Trophoblast cell (in vitro differentiated cells and primary cell): ENCODE measurements around the gene FOXK1.
A peak's percentile ranks its signal among the peaks of the same experiment; 100 is the strongest.

ENCODE experiments used
- DNase-seq, 2 donors: peaks; one replicate each; pipeline ENCODE4 v3.0.0-alpha.2; 2016
- H2AFZ ChIP-seq: 2 replicates; pipeline ENCODE4 v1.6.1; 2013; ENCODE audit warnings: low read length, moderate library complexity, mild to moderate bottlenecking; ENCODE audit not compliant: insufficient read depth, poor library complexity
- H2AK5ac ChIP-seq: 2 replicates; pipeline ENCODE4 v1.6.1; 2013; ENCODE audit warnings: mild to moderate bottlenecking, low read length
- H2BK120ac ChIP-seq: 2 replicates; pipeline ENCODE4 v1.6.1; 2013; ENCODE audit warnings: low read length, mild to moderate bottlenecking, moderate library complexity; ENCODE audit not compliant: insufficient read depth, poor library complexity
- H2BK12ac ChIP-seq: 2 replicates; pipeline ENCODE4 v1.6.1; 2013; ENCODE audit warnings: mild to moderate bottlenecking, low read length, moderate library complexity
- H2BK5ac ChIP-seq: 2 replicates; pipeline ENCODE4 v1.6.1; 2013; ENCODE audit warnings: low read length, low read depth, moderate library complexity, mild to moderate bottlenecking; ENCODE audit not compliant: poor library complexity
- H3K14ac ChIP-seq: 2 replicates; pipeline ENCODE4 v1.6.1; 2013; ENCODE audit warnings: mild to moderate bottlenecking, low read length
- H3K18ac ChIP-seq: 2 replicates; pipeline ENCODE4 v1.6.1; 2013; ENCODE audit warnings: mild to moderate bottlenecking, low read length
- H3K23ac ChIP-seq: 2 replicates; pipeline ENCODE4 v1.6.1; 2013; ENCODE audit warnings: low read length
- H3K27ac ChIP-seq: 2 replicates; pipeline ENCODE4 v1.5.1; 2013; ENCODE audit warnings: low read depth, mild to moderate bottlenecking, inconsistent platforms, low read length, moderate library complexity
- H3K27me3 ChIP-seq: 2 replicates; pipeline ENCODE4 v1.6.1; 2013; ENCODE audit warnings: inconsistent platforms, mild to moderate bottlenecking, low read length, moderate library complexity; ENCODE audit not compliant: insufficient read depth
- H3K36me3 ChIP-seq, 2 experiments: 1 replicate in 1 of 2; 2 replicates in 1 of 2; pipeline ENCODE4 v1.6.1; 2013; ENCODE audit warnings: low read length in 2 of 2, mild to moderate bottlenecking in 2 of 2, moderate library complexity in 1 of 2; ENCODE audit not compliant: insufficient read depth in 2 of 2, control insufficient read depth in 1 of 2
- H3K4ac ChIP-seq: 2 replicates; pipeline ENCODE4 v1.6.1; 2013; ENCODE audit warnings: low read depth, mild to moderate bottlenecking, low read length, moderate library complexity
- H3K4me1 ChIP-seq, 2 experiments: 1 replicate in 1 of 2; 2 replicates in 1 of 2; pipeline ENCODE4 v1.6.1; 2013; ENCODE audit warnings: low read length in 2 of 2, mild to moderate bottlenecking in 2 of 2, moderate library complexity in 1 of 2; ENCODE audit not compliant: insufficient read depth in 2 of 2, control insufficient read depth in 1 of 2
- H3K4me2 ChIP-seq: 2 replicates; pipeline ENCODE4 v1.6.1; 2013; ENCODE audit warnings: inconsistent platforms, mild to moderate bottlenecking, low read length, moderate library complexity
- H3K4me3 ChIP-seq: 2 replicates; pipeline ENCODE4 v1.5.1; 2013; ENCODE audit warnings: mild to moderate bottlenecking, low read depth, low read length, inconsistent platforms
- H3K79me1 ChIP-seq: one replicate; pipeline ENCODE4 v1.6.1; 2013; ENCODE audit warnings: low read length
- H3K79me2 ChIP-seq: 2 replicates; pipeline ENCODE4 v1.6.1; 2013; ENCODE audit warnings: low read length, mild to moderate bottlenecking; ENCODE audit not compliant: control insufficient read depth, insufficient read depth, poor library complexity
- H3K9ac ChIP-seq: 2 replicates; pipeline ENCODE4 v1.6.1; 2013; ENCODE audit warnings: mild to moderate bottlenecking, low read length
- H3K9me3 ChIP-seq: 2 replicates; pipeline ENCODE4 v1.6.1; 2013; ENCODE audit warnings: low read depth, mild to moderate bottlenecking, control low read depth, inconsistent platforms, low read length; ENCODE audit not compliant: insufficient read depth
- H4K12ac ChIP-seq: 2 replicates; pipeline ENCODE4 v1.6.1; 2013; ENCODE audit warnings: low read depth, mild to moderate bottlenecking, low read length, moderate library complexity
- H4K8ac ChIP-seq: 2 replicates; pipeline ENCODE4 v1.6.1; 2013; ENCODE audit warnings: low read depth, mild to moderate bottlenecking, low read length, moderate library complexity
- H4K91ac ChIP-seq: one replicate; pipeline ENCODE4 v1.6.1; 2013; ENCODE audit warnings: low read depth, mild to moderate bottlenecking, low read length, moderate library complexity
- WGBS: extraction: QIAGEN DNeasy Blood & Tissue Kit; methylation state at CpG from one replicate; pipeline ENCODE4 v1.1.7; 2013; ENCODE audit warnings: missing lambda C conversion rate; ENCODE audit not compliant: insufficient read length, insufficient coverage; ENCODE audit errors: extremely low coverage; 5-methylcytosine and 5-hydroxymethylcytosine counted together

FOXK1 gene

DNA sequence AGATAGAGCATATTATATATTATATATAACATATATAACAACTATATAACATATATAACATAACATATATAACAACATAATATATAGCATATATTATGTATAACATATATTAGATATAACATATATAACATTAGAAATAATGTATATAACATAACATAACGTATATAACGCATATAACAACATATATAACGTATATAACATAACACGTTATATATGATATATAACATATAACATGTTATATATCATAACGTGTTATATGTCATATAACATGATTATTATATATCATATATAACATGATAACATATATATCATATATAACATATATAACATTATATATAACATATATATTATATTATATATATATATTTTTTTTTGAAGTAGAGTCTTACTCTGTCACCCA is 97.0 kb downstream of the FOXK1 start:
- H3K79me2 ChIP-seq, result peaks cover 9% of the 10 kb centered on the region
- H2AK5ac ChIP-seq, result no peak overlapping the region
- peaks cover 2% of the 10 kb centered on the region for H3K9me3 ChIP-seq
- peaks cover 9% of the 10 kb centered on the region for H3K79me1 ChIP-seq
- peaks cover 35 to 37% of the 10 kb centered on the region in 2 experiments for H3K36me3 ChIP-seq
- no peak overlapping the region for H4K8ac ChIP-seq
- no peak overlapping the region for H3K23ac ChIP-seq
- no peak overlapping the region for H3K4me2 ChIP-seq
- no CpG with 5 or more reads among the region's 5 CpGs for WGBS
- DNase-seq, result no peak
- H3K14ac ChIP-seq, result no peak overlapping the region
- no peak overlapping the region for H2BK120ac ChIP-seq
- H4K12ac ChIP-seq, result no peak overlapping the region
- no peak overlapping the region for H3K4ac ChIP-seq
- H3K9ac ChIP-seq, result no peak overlapping the region
- no peak overlapping the region for H3K18ac ChIP-seq
- no peaks in the 10 kb centered on the region for H3K27me3 ChIP-seq
- H2AFZ ChIP-seq, result no peak overlapping the region
- peaks cover 4 to 9% of the 10 kb centered on the region in 2 experiments for H3K4me1 ChIP-seq
- no peak overlapping the region for H3K27ac ChIP-seq
- no peak overlapping the region for H3K4me3 ChIP-seq
- no peak overlapping the region for H4K91ac ChIP-seq
- no peak overlapping the region for H2BK5ac ChIP-seq
- H2BK12ac ChIP-seq, result no peak overlapping the region

DNA sequence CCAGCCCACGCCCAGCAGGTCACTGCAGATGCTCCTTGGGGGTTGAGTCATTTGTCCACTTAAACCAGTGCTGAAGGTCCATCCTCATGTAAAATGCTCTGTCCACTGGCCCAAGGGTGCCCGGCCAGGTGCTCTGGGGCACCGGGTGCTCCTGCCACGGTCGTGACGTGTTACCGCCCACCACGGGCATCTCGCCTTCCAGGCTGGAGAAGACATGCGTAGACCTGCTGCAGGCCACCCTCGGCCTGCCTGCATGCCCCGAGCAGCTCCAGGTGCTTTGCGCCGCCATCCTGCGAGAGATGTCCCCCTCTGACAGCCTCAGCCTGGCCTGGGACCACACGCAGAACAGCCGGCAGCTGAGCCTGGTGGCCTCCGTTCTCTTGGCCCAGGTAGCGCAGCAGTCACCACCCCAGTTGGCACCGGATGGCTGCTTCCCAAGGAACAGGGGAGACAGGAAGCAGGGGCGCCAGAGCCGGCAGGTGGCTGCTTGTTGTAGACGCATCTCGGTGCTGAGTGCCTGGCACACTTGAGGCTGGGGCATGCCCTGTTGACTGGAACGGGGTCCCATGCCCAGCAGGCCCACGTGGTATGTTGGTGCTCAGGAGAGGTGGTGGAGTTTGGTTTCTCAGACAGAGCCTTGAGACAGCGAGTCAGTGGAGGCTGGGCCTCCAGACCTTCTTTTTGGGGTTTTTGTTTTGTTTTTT is 99.4 kb downstream of the FOXK1 start:
- no peak overlapping the region for H2AK5ac ChIP-seq
- peak overlapping the region; percentile 64 for H3K18ac ChIP-seq
- H2BK5ac ChIP-seq, result no peak overlapping the region
- no peak overlapping the region for H4K91ac ChIP-seq
- no CpG with 5 or more reads among the region's 27 CpGs for WGBS
- no peak overlapping the region for H4K12ac ChIP-seq
- no peak overlapping the region for H2BK120ac ChIP-seq
- H3K4ac ChIP-seq, result no peak overlapping the region
- no peak overlapping the region for H3K14ac ChIP-seq
- H3K4me2 ChIP-seq, result no peak overlapping the region
- no peaks in the 10 kb centered on the region for H3K79me1 ChIP-seq
- no peak overlapping the region for H4K8ac ChIP-seq
- no peak overlapping the region for H3K9ac ChIP-seq
- DNase-seq, result no peak
- peaks cover 0 to 3% of the 10 kb centered on the region in 2 experiments for H3K4me1 ChIP-seq
- H3K4me3 ChIP-seq, result no peak overlapping the region
- no peaks in the 10 kb centered on the region for H3K27me3 ChIP-seq
- H3K9me3 ChIP-seq, result peaks cover 5% of the 10 kb centered on the region
- H3K79me2 ChIP-seq, result peaks cover 2% of the 10 kb centered on the region
- no peak overlapping the region for H2BK12ac ChIP-seq
- no peak overlapping the region for H3K23ac ChIP-seq
- H2AFZ ChIP-seq, result no peak overlapping the region
- peaks cover 57 to 60% of the 10 kb centered on the region in 2 experiments for H3K36me3 ChIP-seq
- no peak overlapping the region for H3K27ac ChIP-seq

DNA sequence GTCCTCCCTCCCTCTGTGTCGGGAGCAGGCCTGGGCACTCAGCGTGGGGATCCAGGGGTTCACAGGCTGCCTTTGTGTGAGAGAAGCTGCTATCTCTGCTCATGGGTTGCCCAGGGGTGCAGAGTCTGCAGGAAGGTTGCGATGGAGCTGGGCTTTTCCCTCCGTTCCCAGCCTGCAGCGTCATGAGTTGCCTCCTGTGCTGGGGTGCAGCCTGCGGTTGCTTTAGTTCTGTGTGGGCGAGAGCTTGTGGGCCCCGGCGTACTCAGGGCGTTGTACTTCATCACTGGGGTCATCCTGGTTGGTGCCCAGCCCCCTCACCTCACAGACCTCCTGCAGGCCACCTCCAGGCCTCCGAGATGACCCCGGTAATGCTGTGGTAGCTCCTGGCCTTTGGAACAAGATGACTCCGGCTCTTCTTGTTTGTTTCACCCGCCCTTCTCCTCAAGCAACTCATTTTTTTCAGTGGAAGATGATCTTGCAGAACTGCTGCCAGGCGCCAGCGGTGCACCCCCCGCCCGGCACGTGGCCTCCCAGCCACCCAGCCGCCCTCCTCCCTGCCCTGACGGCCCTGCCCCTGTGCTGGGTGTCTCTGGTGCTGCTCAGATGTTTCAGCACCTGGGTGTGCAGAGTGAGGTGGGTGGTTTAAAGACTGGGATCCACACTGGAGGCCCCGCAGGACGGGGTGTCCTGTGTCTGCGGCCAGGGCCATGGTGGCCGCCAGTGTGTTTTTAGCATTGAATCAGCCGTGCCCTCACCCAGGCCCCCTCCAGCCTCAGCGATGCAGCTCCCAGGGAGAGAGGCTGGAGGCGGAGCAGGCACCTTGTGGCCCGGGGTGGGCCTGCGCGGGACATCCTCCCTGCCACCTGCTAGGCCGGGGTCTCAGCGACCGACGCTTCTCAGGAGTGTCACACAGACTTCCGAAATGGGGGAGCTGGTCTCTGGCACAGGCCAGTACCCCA is 100.5 kb downstream of the FOXK1 start:
- no peak overlapping the region for H3K18ac ChIP-seq
- no peak overlapping the region for H2BK5ac ChIP-seq
- peaks cover 66 to 70% of the 10 kb centered on the region in 2 experiments for H3K36me3 ChIP-seq
- H3K4me2 ChIP-seq, result no peak overlapping the region
- no peak overlapping the region for H2AFZ ChIP-seq
- WGBS, result no CpG with 5 or more reads among the region's 36 CpGs
- no peak overlapping the region for H3K4me3 ChIP-seq
- H3K79me1 ChIP-seq, result no peaks in the 10 kb centered on the region
- H3K9me3 ChIP-seq, result peaks cover 5% of the 10 kb centered on the region
- no peak overlapping the region for H4K91ac ChIP-seq
- H3K27ac ChIP-seq, result no peak overlapping the region
- H4K12ac ChIP-seq, result no peak overlapping the region
- H3K14ac ChIP-seq, result no peak overlapping the region
- DNase-seq, result no peak
- H2AK5ac ChIP-seq, result no peak overlapping the region
- H4K8ac ChIP-seq, result no peak overlapping the region
- H3K23ac ChIP-seq, result no peak overlapping the region
- H3K27me3 ChIP-seq, result no peaks in the 10 kb centered on the region
- H3K79me2 ChIP-seq, result peaks cover 2% of the 10 kb centered on the region
- no peaks in the 10 kb centered on the region for H3K4me1 ChIP-seq
- H3K4ac ChIP-seq, result no peak overlapping the region
- H3K9ac ChIP-seq, result no peak overlapping the region
- no peak overlapping the region for H2BK120ac ChIP-seq
- H2BK12ac ChIP-seq, result no peak overlapping the region

GRCh38 chr7:4783292-4783652 is 101.2 kb downstream of the FOXK1 start:
- H4K12ac ChIP-seq, result no peak overlapping the region
- H3K27me3 ChIP-seq, result no peaks in the 10 kb centered on the region
- H2AK5ac ChIP-seq, result no peak overlapping the region
- H3K9me3 ChIP-seq, result peaks cover 5% of the 10 kb centered on the region
- H3K4me2 ChIP-seq, result no peak overlapping the region
- H3K23ac ChIP-seq, result no peak overlapping the region
- H2BK5ac ChIP-seq, result no peak overlapping the region
- no peak overlapping the region for H3K18ac ChIP-seq
- no peaks in the 10 kb centered on the region for H3K79me1 ChIP-seq
- no peak overlapping the region for H2BK12ac ChIP-seq
- H3K4me1 ChIP-seq, result no peaks in the 10 kb centered on the region
- no peak overlapping the region for H3K9ac ChIP-seq
- no peak overlapping the region for H4K91ac ChIP-seq
- no peak overlapping the region for H4K8ac ChIP-seq
- no CpG with 5 or more reads among the region's 16 CpGs for WGBS
- no peak overlapping the region for H3K14ac ChIP-seq
- no peak overlapping the region for H3K4ac ChIP-seq
- no peak overlapping the region for H2BK120ac ChIP-seq
- no peak overlapping the region for H2AFZ ChIP-seq
- no peak overlapping the region for H3K27ac ChIP-seq
- H3K36me3 ChIP-seq, result peaks cover 73 to 77% of the 10 kb centered on the region in 2 experiments
- no peak overlapping the region for H3K4me3 ChIP-seq
- H3K79me2 ChIP-seq, result peaks cover under 1% of the 10 kb centered on the region
- no peak for DNase-seq
